HepG2 (cell line): ENCODE results near the gene PAXX. TPM values are rescaled to one million over a fixed set of nuclear protein-coding genes. Genes with fewer than 3 reads are reported as not detected.

Source experiments
- ATAC-seq: fragments of 200-7000 bp; cut with Tn5 transposase; 3 replicates; pipeline ENCODE4 v1.9.1; 2020; ENCODE audit warnings: mild to moderate bottlenecking, moderate library complexity
- BruUV-seq: library from RNA; stranded (reverse); fragments of 400-500 nt; replicated peaks from 2 replicates; lab custom pipeline; 2021; lab: Mats Ljungman, UMichigan
- CTCF ChIA-PET: fragments of 300-600 bp; formaldehyde crosslinking; extraction: SDS; loops from one replicate; lab custom pipeline; 2021; ENCODE audit warnings: low total read pairs, inconsistent platforms, low intra/inter-chr PET ratio; lab: Yijun Ruan, JAX
- POLR2A ChIA-PET: fragments of 350-600 bp; sonication (Branson Sonifier 250); formaldehyde crosslinking; loops from one replicate; lab custom pipeline; 2020; ENCODE audit warnings: antibody characterized with exemption, inconsistent platforms; lab: Yijun Ruan, JAX
- DNase-seq: peaks from one replicate; pipeline ENCODE4 v3.0.0-alpha.2; 2015; ENCODE audit warnings: low spot score
- FAIRE-seq: peaks from 3 replicates; lab custom pipeline; 2011; peaks lifted over from hg19 to GRCh38; lab: Jason Lieb, UNC
- H2AFZ ChIP-seq: one replicate; pipeline ENCODE4 v1.6.1; 2011; ENCODE audit warnings: low read length, inconsistent platforms
- H3K27ac ChIP-seq: fragments of 300-600 bp; 3 replicates; pipeline ENCODE4 v1.8.0; 2011; ENCODE audit warnings: mixed run types, mild to moderate bottlenecking, mixed read lengths, low read length, inconsistent platforms; ENCODE audit not compliant: insufficient read depth; ENCODE audit errors: extremely low read length
- H3K27me3 ChIP-seq, 2 experiments: fragments of 200-600 bp in 1 of 2; 2 replicates in 1 of 2; 3 replicates in 1 of 2; pipeline versions ENCODE4 v1.6.0 to v1.8.0; 2011; ENCODE audit warnings: low read length in 2 of 2, mild to moderate bottlenecking in 2 of 2, moderate library complexity in 2 of 2, inconsistent platforms in 1 of 2; ENCODE audit not compliant: insufficient read depth in 2 of 2, control insufficient read depth in 1 of 2
- H3K36me3 ChIP-seq, 2 experiments: fragments of 200-600 bp in 1 of 2; replicated peaks in 1 of 2; 2 replicates in 1 of 2; 3 replicates in 1 of 2; pipeline versions ENCODE4 v1.5.1 to v1.8.0; 2011; ENCODE audit warnings: low read length in 2 of 2, inconsistent platforms in 1 of 2; ENCODE audit not compliant: insufficient read depth in 2 of 2, control insufficient read depth in 1 of 2
- H3K4me1 ChIP-seq: 2 replicates; pipeline ENCODE4 v1.5.1; 2012; ENCODE audit warnings: low read length, inconsistent platforms; ENCODE audit not compliant: insufficient read depth
- H3K4me2 ChIP-seq: 2 replicates; pipeline ENCODE4 v1.6.0; 2011; ENCODE audit warnings: low read depth, low read length, inconsistent platforms
- H3K4me3 ChIP-seq, 3 experiments: fragments of 200-600 bp in 1 of 3; sonication (generic), shearing (Covaris generic) in 1 of 3; replicated peaks in 1 of 3; 2 replicates each; pipeline ENCODE4 v1.5.1; 2011 to 2016; ENCODE audit warnings: low read length in 3 of 3, inconsistent platforms in 2 of 3, low read depth in 2 of 3, mild to moderate bottlenecking in 2 of 3, control low read depth in 1 of 3, mixed read lengths in 1 of 3; ENCODE audit not compliant: insufficient read depth in 1 of 3
- H3K79me2 ChIP-seq: one replicate; pipeline ENCODE4 v1.6.1; 2011; ENCODE audit warnings: low read length, inconsistent platforms; ENCODE audit not compliant: insufficient read depth
- H3K9ac ChIP-seq: 2 replicates; pipeline ENCODE4 v1.6.0; 2011; ENCODE audit warnings: mild to moderate bottlenecking, low read depth, low read length, inconsistent platforms; ENCODE audit not compliant: insufficient read depth
- H3K9me3 ChIP-seq: 2 replicates; pipeline ENCODE4 v1.5.1; 2012; ENCODE audit warnings: mild to moderate bottlenecking, low read length
- H4K20me1 ChIP-seq: 2 replicates; pipeline ENCODE4 v1.6.0; 2011; ENCODE audit warnings: inconsistent platforms, mild to moderate bottlenecking, low read length, moderate library complexity; ENCODE audit not compliant: insufficient read depth
- FOSL1 ChIP-seq: sonication (generic); formaldehyde crosslinking; IDR thresholded peaks from 2 replicates; pipeline ENCODE4 v1.9.0; 2021; ENCODE audit warnings: missing genetic modification reagents, borderline replicate concordance
- IKZF4 ChIP-seq: sonication (generic); formaldehyde crosslinking; IDR thresholded peaks from 2 replicates; pipeline ENCODE4 v1.5.1; 2020; ENCODE audit warnings: borderline replicate concordance, mild to moderate bottlenecking, low read depth, missing genetic modification reagents; ENCODE audit errors: not compliant biosample characterization
- NCOR1 ChIP-seq: fragments of 200-600 bp; sonication (generic); IDR thresholded peaks from 2 replicates; pipeline ENCODE4 v1.7.0; 2017; ENCODE audit warnings: antibody characterized with exemption, low read length, borderline replicate concordance
- SRSF4 ChIP-seq: fragments of 200-400 bp; formaldehyde crosslinking; IDR thresholded peaks from one replicate; pipeline ENCODE4 v1.6.1; 2018; ENCODE audit warnings: mild to moderate bottlenecking, low read depth, low read length, moderate library complexity; ENCODE audit not compliant: poor library complexity, severe bottlenecking
- ZMYM4 ChIP-seq: sonication (generic); formaldehyde crosslinking; IDR thresholded peaks from 2 replicates; pipeline ENCODE4 v1.8.1; 2023; ENCODE audit warnings: mild to moderate bottlenecking, missing genetic modification reagents
- ZNF432 ChIP-seq: sonication (generic); formaldehyde crosslinking; IDR thresholded peaks from 2 replicates; pipeline ENCODE4 v1.5.0; 2020; ENCODE audit warnings: missing genetic modification reagents, mild to moderate bottlenecking, borderline replicate concordance
- ZNF501 ChIP-seq: sonication (generic); formaldehyde crosslinking; IDR thresholded peaks from 2 replicates; pipeline ENCODE4 v1.5.1; 2020; ENCODE audit warnings: mild to moderate bottlenecking, moderate library complexity, missing genetic modification reagents
- WGBS: methylation state at CpG from one replicate; pipeline ENCODE4 v1.1.6; 2017; ENCODE audit warnings: low lambda C conversion rate; 5-methylcytosine and 5-hydroxymethylcytosine counted together
- in situ Hi-C: cut with HindIII; loops from 2 replicates; pipeline ENCODE4 v1.10.0; 2017; ENCODE audit warnings: low pct_unique_long_range_greater_than_20kb; ENCODE audit not compliant: extremely low pct_ligation_motif_present
- intact Hi-C: fragments of 100-400 bp; cut with micrococcal nuclease; formaldehyde crosslinking; loops from one replicate; pipeline ENCODE4 v1.10.0; 2022; ENCODE audit not compliant: unreplicated experiment
- polyA plus RNA-seq, 8 experiments: library from polyadenylated mRNA; depleted of rRNA in 3 of 8; stranded (reverse) in 7 of 8; unstranded in 1 of 8; fragments of >200 nt; fragmentation: Illumina TruSeq in 4 of 8; extraction: Trizol in 4 of 8; gene quantifications; 2 replicates each; pipeline versions ENCODE4 v1.2.1 to v1.2.3, GENCODE V29; 2011 to 2016; ENCODE audit warnings: low read depth in 4 of 8, missing spikeins in 1 of 8, mixed read lengths in 1 of 8; ENCODE audit not compliant: insufficient read depth in 1 of 8
- total RNA-seq, 5 experiments: library from RNA; depleted of rRNA; stranded (reverse); fragments of >200 nt; fragmentation: Illumina TruSeq; extraction: Trizol; gene quantifications; 2 replicates each; pipeline ENCODE4 v1.2.3, GENCODE V29; 2016; ENCODE audit warnings: low read depth in 1 of 5
- TF ChIP-seq, protein P1 (sequence below): sonication (generic); formaldehyde crosslinking; IDR thresholded peaks from 2 replicates; pipeline ENCODE4 v1.4.0; 2020; ENCODE audit warnings: mild to moderate bottlenecking, missing genetic modification reagents, borderline replicate concordance
- TF ChIP-seq, protein P2 (sequence below): sonication (generic); formaldehyde crosslinking; IDR thresholded peaks from 2 replicates; pipeline ENCODE4 v1.9.0; 2021; ENCODE audit warnings: missing genetic modification reagents, mild to moderate bottlenecking, borderline replicate concordance

The PAXX gene
- total and polyA plus RNA-seq, 2 of the 13 experiments (the other 11 are each of a cell fraction or from before 2014, with no cell fraction given) = 14.0 to 31.9 TPM

DNA sequence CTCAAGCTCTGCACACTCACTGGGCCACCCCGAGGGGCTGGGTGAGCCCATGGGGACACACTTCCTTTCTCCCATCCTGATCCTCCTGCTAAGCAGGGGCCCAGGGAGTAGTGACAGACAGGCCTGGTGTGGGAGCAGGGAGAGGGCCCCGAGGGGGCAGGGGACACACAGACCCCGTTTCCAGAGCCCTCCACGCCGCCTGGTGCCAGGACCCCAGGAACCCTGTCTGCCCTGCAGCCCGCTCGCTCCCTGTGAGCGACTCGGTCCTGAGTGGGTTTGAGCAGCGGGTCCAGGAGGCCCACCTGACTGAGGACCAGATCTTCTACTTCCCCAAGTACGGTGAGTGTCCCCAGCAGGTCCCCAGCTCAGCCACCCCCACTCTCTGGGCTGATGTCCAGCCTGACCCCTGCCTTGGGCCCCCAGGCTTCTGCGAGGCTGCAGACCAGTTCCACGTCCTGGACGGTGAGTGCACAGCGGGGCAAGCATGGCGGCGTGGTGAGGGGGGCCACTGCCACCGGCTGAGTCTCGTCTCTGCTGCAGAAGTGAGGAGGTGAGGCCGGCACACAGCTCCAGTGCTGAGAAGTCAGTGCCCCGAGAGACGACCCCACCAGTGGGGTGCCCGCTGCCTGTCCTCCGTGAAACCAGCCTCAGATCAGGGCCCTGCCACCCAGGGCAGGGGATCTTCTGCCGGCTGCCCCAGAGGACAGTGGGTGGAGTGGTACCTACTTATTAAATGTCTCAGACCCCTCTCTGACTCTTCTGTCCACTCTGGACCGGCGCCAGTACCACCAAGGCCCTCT, 45.8 kb upstream of the PAXX start (continued):
- TF ChIP-seq NCOR1 (no peak), ZMYM4 (no peak)
- TF ChIP-seq, protein P1, sequence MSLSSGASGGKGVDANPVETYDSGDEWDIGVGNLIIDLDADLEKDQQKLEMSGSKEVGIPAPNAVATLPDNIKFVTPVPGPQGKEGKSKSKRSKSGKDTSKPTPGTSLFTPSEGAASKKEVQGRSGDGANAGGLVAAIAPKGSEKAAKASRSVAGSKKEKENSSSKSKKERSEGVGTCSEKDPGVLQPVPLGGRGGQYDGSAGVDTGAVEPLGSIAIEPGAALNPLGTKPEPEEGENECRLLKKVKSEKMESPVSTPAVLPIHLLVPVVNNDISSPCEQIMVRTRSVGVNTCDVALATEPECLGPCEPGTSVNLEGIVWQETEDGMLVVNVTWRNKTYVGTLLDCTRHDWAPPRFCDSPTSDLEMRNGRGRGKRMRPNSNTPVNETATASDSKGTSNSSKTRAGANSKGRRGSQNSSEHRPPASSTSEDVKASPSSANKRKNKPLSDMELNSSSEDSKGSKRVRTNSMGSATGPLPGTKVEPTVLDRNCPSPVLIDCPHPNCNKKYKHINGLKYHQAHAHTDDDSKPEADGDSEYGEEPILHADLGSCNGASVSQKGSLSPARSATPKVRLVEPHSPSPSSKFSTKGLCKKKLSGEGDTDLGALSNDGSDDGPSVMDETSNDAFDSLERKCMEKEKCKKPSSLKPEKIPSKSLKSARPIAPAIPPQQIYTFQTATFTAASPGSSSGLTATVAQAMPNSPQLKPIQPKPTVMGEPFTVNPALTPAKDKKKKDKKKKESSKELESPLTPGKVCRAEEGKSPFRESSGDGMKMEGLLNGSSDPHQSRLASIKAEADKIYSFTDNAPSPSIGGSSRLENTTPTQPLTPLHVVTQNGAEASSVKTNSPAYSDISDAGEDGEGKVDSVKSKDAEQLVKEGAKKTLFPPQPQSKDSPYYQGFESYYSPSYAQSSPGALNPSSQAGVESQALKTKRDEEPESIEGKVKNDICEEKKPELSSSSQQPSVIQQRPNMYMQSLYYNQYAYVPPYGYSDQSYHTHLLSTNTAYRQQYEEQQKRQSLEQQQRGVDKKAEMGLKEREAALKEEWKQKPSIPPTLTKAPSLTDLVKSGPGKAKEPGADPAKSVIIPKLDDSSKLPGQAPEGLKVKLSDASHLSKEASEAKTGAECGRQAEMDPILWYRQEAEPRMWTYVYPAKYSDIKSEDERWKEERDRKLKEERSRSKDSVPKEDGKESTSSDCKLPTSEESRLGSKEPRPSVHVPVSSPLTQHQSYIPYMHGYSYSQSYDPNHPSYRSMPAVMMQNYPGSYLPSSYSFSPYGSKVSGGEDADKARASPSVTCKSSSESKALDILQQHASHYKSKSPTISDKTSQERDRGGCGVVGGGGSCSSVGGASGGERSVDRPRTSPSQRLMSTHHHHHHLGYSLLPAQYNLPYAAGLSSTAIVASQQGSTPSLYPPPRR (CRISPR knock-in tag) = no peak

DNA sequence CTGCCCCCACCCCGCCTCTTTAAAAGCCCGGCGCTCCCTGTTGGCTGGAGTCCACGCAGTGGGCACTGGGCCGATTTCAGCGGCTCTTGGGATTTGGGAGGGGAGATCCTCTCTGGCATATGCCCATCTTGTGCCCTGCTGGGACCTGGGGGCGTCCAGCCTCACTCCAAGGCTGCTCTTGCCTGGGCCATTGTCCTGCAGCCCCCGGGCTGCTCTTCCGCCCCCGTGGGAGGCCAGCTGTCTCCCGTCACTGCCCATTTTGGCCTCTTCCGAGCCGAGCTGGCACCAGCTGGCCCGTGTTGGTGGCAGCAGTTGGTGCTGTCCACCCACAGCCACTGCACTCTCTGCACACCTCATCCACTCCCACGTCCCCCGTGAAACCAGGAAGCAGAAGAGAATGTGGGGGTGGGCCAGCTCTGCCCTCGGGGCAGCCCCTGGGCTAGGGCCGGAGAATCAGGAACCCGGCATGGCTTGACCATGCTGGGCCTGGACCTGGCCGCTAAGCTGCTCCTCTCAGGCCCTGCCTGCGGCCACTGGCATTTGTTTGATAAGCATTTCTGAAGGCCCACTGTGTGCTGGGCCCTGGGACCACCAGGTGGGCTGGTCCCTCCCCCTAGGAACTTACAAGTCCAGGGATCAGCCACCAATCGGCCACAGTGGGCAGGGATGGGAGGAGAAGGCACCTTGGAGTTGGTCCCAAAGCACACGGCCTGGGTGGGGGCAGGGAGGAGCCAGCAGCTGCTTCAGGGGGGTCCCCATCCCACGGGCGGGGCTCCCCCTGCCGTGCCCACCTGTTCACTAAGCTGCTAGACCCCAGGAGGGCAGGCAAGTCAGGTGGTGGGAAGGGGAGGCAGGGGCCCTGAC, 45.0 kb upstream of the PAXX start:
- Histone ChIP-seq H3K36me3 (peaks cover 3 to 5% of the 10 kb centered on the region in 2 experiments; a peak in 2 of 5 replicates), H3K27me3 (no peaks in the 10 kb centered on the region), H3K4me2 (peak overlapping the region; percentile 62), H3K27ac (peak overlapping the region; percentile 95), H3K9ac (peak overlapping the region; percentile 17), H3K79me2 (peaks cover 15% of the 10 kb centered on the region), H2AFZ (no peak overlapping the region), H3K4me1 (peaks cover 59% of the 10 kb centered on the region), H4K20me1 (no peaks in the 10 kb centered on the region), H3K9me3 (no peaks in the 10 kb centered on the region), H3K4me3 (peak overlapping the region in 2 of 3 experiments; percentile 26 to 45; a peak in 4 of 6 replicates)
- no TSS peak for BruUV-seq
- POLR2A ChIA-PET = interaction anchor here (0.6 to 2.5 kb wide), 14 partner anchors 8 to 147 kb away, joined by 3 to 11 read pairs (median 6); partner anchors contain the start of genes CLIC3 and TRAF2
- ATAC-seq (no peak), FAIRE-seq (no peak), DNase-seq (no peak)
- CTCF ChIA-PET = interaction anchor here (1.1 to 1.7 kb wide), 2 partner anchors 81 to 88 kb away, joined by 3 to 15 read pairs; no protein-coding TSS in a partner anchor
- intact Hi-C loops = loop anchor here (2.0 kb wide), 1 partner anchor 46 kb away; the partner anchor contains the start of gene PAXX
- in situ Hi-C loops = loop anchor here (5.0 kb wide), 1 partner anchor 85 kb away; the partner anchor contains the start of gene FUT7
- 75% methylated on average over 21 of the region's 26 CpGs for WGBS
- TF ChIP-seq FOSL1 = no peak
- TF ChIP-seq ZNF501 (CRISPR knock-in tag) = no peak
- no peak for TF ChIP-seq SRSF4
- no peak for TF ChIP-seq ZNF432 (CRISPR knock-in tag)
- TF ChIP-seq, protein P2, sequence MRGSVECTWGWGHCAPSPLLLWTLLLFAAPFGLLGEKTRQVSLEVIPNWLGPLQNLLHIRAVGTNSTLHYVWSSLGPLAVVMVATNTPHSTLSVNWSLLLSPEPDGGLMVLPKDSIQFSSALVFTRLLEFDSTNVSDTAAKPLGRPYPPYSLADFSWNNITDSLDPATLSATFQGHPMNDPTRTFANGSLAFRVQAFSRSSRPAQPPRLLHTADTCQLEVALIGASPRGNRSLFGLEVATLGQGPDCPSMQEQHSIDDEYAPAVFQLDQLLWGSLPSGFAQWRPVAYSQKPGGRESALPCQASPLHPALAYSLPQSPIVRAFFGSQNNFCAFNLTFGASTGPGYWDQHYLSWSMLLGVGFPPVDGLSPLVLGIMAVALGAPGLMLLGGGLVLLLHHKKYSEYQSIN (CRISPR knock-in tag) = no peak
- peak; percentile 43 for TF ChIP-seq IKZF4 (CRISPR knock-in tag)
